H9 (cell line): ENCODE results near the gene DUOXA1. TPM values are rescaled to one million over a fixed set of nuclear protein-coding genes. Genes with fewer than 3 reads are reported as not detected.

Source experiments
- DNase-seq: peaks from one replicate; pipeline ENCODE4 v3.0.0-alpha.2; 2017
- H2AFZ ChIP-seq: one replicate; pipeline ENCODE4 v1.6.1; 2013; ENCODE audit warnings: mild to moderate bottlenecking, low read length, control low read depth, moderate library complexity
- H2AK5ac ChIP-seq: 2 replicates; pipeline ENCODE4 v1.6.1; 2013; ENCODE audit warnings: low read length, control low read depth, mixed read lengths; ENCODE audit not compliant: insufficient read length
- H2BK120ac ChIP-seq: one replicate; pipeline ENCODE4 v1.6.1; 2013; ENCODE audit warnings: low read depth, mild to moderate bottlenecking, low read length, control low read depth, inconsistent platforms; ENCODE audit not compliant: poor library complexity, severe bottlenecking
- H2BK12ac ChIP-seq: 2 replicates; pipeline ENCODE4 v1.6.1; 2013; ENCODE audit warnings: low read length, control low read depth, mixed read lengths, low read depth; ENCODE audit not compliant: insufficient read length
- H2BK15ac ChIP-seq: 2 replicates; pipeline ENCODE4 v1.6.1; 2013; ENCODE audit warnings: low read depth, low read length, control low read depth
- H2BK20ac ChIP-seq: one replicate; pipeline ENCODE4 v1.6.1; 2013; ENCODE audit warnings: low read depth, mild to moderate bottlenecking, low read length, control low read depth, inconsistent platforms; ENCODE audit not compliant: poor library complexity, severe bottlenecking
- H2BK5ac ChIP-seq: 2 replicates; pipeline ENCODE4 v1.6.1; 2013; ENCODE audit warnings: low read length, control low read depth, mixed read lengths; ENCODE audit not compliant: insufficient read length
- H3K14ac ChIP-seq: 2 replicates; pipeline ENCODE4 v1.6.1; 2013; ENCODE audit warnings: low read length, control low read depth; ENCODE audit not compliant: insufficient read depth
- H3K18ac ChIP-seq: 2 replicates; pipeline ENCODE4 v1.6.1; 2013; ENCODE audit warnings: low read depth, mild to moderate bottlenecking, mixed read lengths, low read length, control low read depth; ENCODE audit not compliant: insufficient read length
- H3K23ac ChIP-seq: 2 replicates; pipeline ENCODE4 v1.6.1; 2013; ENCODE audit warnings: low read length, control low read depth, mixed read lengths, low read depth; ENCODE audit not compliant: insufficient read length
- H3K23me2 ChIP-seq: 2 replicates; pipeline ENCODE4 v1.6.1; 2013; ENCODE audit warnings: low read depth, mild to moderate bottlenecking, mixed read lengths, low read length, control low read depth; ENCODE audit not compliant: insufficient read length, poor library complexity, severe bottlenecking
- H3K27ac ChIP-seq: 2 replicates; pipeline ENCODE4 v1.5.1; 2013; ENCODE audit warnings: low read length, control low read depth, mixed read lengths, low read depth; ENCODE audit not compliant: insufficient read length
- H3K27me3 ChIP-seq: 2 replicates; pipeline ENCODE4 v1.6.1; 2013; ENCODE audit warnings: low read length, control low read depth, inconsistent platforms; ENCODE audit not compliant: insufficient read depth
- H3K4ac ChIP-seq: 2 replicates; pipeline ENCODE4 v1.6.1; 2013; ENCODE audit warnings: low read depth, mild to moderate bottlenecking, control low read depth, inconsistent platforms, low read length, moderate library complexity
- H3K4me1 ChIP-seq: 2 replicates; pipeline ENCODE4 v1.6.1; 2013; ENCODE audit warnings: low read length, control low read depth, inconsistent platforms; ENCODE audit not compliant: insufficient read depth
- H3K4me2 ChIP-seq: 2 replicates; pipeline ENCODE4 v1.6.1; 2013; ENCODE audit warnings: low read length, control low read depth, mixed read lengths; ENCODE audit not compliant: insufficient read length, insufficient read depth
- H3K56ac ChIP-seq: 2 replicates; pipeline ENCODE4 v1.6.1; 2013; ENCODE audit warnings: low read depth, mild to moderate bottlenecking, mixed read lengths, low read length, control low read depth; ENCODE audit not compliant: insufficient read length
- H3K79me1 ChIP-seq: 2 replicates; pipeline ENCODE4 v1.6.1; 2013; ENCODE audit warnings: low read depth, mild to moderate bottlenecking, moderate library complexity, low read length, control low read depth, inconsistent platforms; ENCODE audit not compliant: insufficient read depth, poor library complexity, severe bottlenecking
- H3K79me2 ChIP-seq: 2 replicates; pipeline ENCODE4 v1.6.1; 2013; ENCODE audit warnings: low read length, control low read depth, inconsistent platforms; ENCODE audit not compliant: insufficient read depth
- H3K9ac ChIP-seq: 2 replicates; pipeline ENCODE4 v1.6.1; 2013; ENCODE audit warnings: low read length, control low read depth, mixed read lengths; ENCODE audit not compliant: insufficient read length; ENCODE audit errors: extremely low read depth
- H3K9me3 ChIP-seq: one replicate; pipeline ENCODE4 v1.6.1; 2013; ENCODE audit warnings: low read depth, low read length, inconsistent platforms; ENCODE audit not compliant: control insufficient read depth
- H3T11ph ChIP-seq: one replicate; pipeline ENCODE4 v1.6.1; 2013; ENCODE audit warnings: mild to moderate bottlenecking, low read length, control low read depth, inconsistent platforms
- H4K20me1 ChIP-seq: one replicate; pipeline ENCODE4 v1.6.1; 2013; ENCODE audit not compliant: control insufficient read depth, insufficient read length, insufficient read depth
- H4K5ac ChIP-seq: 2 replicates; pipeline ENCODE4 v1.6.1; 2013; ENCODE audit warnings: low read depth, mild to moderate bottlenecking, mixed read lengths, low read length, control low read depth; ENCODE audit not compliant: insufficient read length
- H4K8ac ChIP-seq: replicated peaks from 2 replicates; pipeline ENCODE4 v1.6.1; 2013; ENCODE audit warnings: low read length, control low read depth, mixed read lengths, low read depth; ENCODE audit not compliant: insufficient read length
- H4K91ac ChIP-seq: 2 replicates; pipeline ENCODE4 v1.6.1; 2013; ENCODE audit warnings: low read depth, mild to moderate bottlenecking, moderate library complexity, mixed read lengths, low read length, control low read depth; ENCODE audit not compliant: insufficient read length
- H3K27ac Mint-ChIP-seq, 3 experiments: 2 replicates in 2 of 3; 3 replicates in 1 of 3; pipeline ENCODE4 v1.8.0; 2020 to 2021; ENCODE audit warnings: mixed read lengths in 3 of 3, mild to moderate bottlenecking in 1 of 3, moderate library complexity in 1 of 3
- H3K27me3 Mint-ChIP-seq: 2 replicates; pipeline ENCODE4 v1.8.0; 2021; ENCODE audit warnings: low read depth, mild to moderate bottlenecking, moderate library complexity, mixed read lengths
- H3K36me3 Mint-ChIP-seq, 3 experiments: 2 replicates in 2 of 3; 3 replicates in 1 of 3; pipeline ENCODE4 v1.8.0; 2020 to 2021; ENCODE audit warnings: low read depth in 3 of 3, mixed read lengths in 3 of 3; ENCODE audit not compliant: insufficient read depth in 1 of 3
- H3K4me1 Mint-ChIP-seq, 2 experiments: 2 replicates each; pipeline ENCODE4 v1.8.0; 2020; ENCODE audit warnings: mixed read lengths in 2 of 2
- H3K4me3 Mint-ChIP-seq, 2 experiments: 2 replicates in 1 of 2; 3 replicates in 1 of 2; pipeline ENCODE4 v1.8.0; 2020 to 2021; ENCODE audit warnings: mild to moderate bottlenecking in 2 of 2, mixed read lengths in 2 of 2, moderate library complexity in 1 of 2
- H3K9me3 Mint-ChIP-seq, 2 experiments: 2 replicates in 1 of 2; 3 replicates in 1 of 2; pipeline ENCODE4 v1.8.0; 2020; ENCODE audit warnings: mild to moderate bottlenecking in 2 of 2, mixed read lengths in 2 of 2, moderate library complexity in 1 of 2
- WGBS: extraction: QIAGEN DNeasy Blood & Tissue Kit; methylation state at CpG from one replicate; pipeline ENCODE4 v1.1.7; 2013; ENCODE audit warnings: missing lambda C conversion rate, low lambda C conversion rate, mixed read lengths; ENCODE audit not compliant: insufficient read length; ENCODE audit errors: extremely low coverage; 5-methylcytosine and 5-hydroxymethylcytosine counted together
- total RNA-seq: library from RNA; stranded (reverse); gene quantifications from 2 replicates; pipeline ENCODE4 v1.2.1, GENCODE V29; 2021
- TF ChIP-seq, protein P1 (sequence below): fragments of 200-600 bp; sonication (generic); conservative IDR thresholded peaks from 3 replicates; pipeline ENCODE4 v1.8.0; 2021; ENCODE audit warnings: antibody characterized with exemption, mild to moderate bottlenecking

Gene DUOXA1
- total RNA-seq, 1 experiment from 2014 or later, result 1.2 TPM

DNA sequence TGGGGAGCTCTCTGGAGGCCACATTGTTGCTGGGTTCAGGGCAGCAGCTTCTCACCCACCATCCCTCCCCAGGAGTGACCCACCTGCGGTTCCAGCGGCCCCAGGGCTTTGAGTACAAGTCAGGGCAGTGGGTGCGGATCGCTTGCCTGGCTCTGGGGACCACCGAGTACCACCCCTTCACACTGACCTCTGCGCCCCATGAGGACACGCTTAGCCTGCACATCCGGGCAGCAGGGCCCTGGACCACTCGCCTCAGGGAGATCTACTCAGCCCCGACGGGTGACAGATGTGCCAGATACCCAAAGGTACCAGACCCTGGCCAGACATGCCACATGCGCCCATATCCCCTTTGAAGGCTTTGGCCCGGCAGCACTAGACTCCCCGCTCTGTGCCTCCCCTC, 32.0 kb upstream of the DUOXA1 start:
- TF ChIP-seq, protein P1, sequence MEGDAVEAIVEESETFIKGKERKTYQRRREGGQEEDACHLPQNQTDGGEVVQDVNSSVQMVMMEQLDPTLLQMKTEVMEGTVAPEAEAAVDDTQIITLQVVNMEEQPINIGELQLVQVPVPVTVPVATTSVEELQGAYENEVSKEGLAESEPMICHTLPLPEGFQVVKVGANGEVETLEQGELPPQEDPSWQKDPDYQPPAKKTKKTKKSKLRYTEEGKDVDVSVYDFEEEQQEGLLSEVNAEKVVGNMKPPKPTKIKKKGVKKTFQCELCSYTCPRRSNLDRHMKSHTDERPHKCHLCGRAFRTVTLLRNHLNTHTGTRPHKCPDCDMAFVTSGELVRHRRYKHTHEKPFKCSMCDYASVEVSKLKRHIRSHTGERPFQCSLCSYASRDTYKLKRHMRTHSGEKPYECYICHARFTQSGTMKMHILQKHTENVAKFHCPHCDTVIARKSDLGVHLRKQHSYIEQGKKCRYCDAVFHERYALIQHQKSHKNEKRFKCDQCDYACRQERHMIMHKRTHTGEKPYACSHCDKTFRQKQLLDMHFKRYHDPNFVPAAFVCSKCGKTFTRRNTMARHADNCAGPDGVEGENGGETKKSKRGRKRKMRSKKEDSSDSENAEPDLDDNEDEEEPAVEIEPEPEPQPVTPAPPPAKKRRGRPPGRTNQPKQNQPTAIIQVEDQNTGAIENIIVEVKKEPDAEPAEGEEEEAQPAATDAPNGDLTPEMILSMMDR, result no peak
- Histone ChIP-seq H2AFZ (no peak overlapping the region), H3K79me1 (no peaks in the 10 kb centered on the region), H3T11ph (no peak overlapping the region), H3K79me2 (no peaks in the 10 kb centered on the region), H2BK15ac (no peak overlapping the region), H3K14ac (no peak overlapping the region), H3K18ac (no peak overlapping the region), H2BK5ac (no peak overlapping the region), H3K23ac (no peak overlapping the region), H2BK12ac (no peak overlapping the region), H3K56ac (no peak overlapping the region), H3K23me2 (no peaks in the 10 kb centered on the region), H2AK5ac (no peak overlapping the region), H3K4me2 (no peak overlapping the region), H4K8ac (no peak overlapping the region), H4K5ac (no peak overlapping the region), H2BK20ac (no peak overlapping the region), H3K9me3 (no peaks in the 10 kb centered on the region), H2BK120ac (no peak overlapping the region), H3K9ac (no peak overlapping the region), H3K4me1 (peaks cover 2% of the 10 kb centered on the region; the same call in 1 of the 2 replicates), H4K91ac (no peak overlapping the region), H4K20me1 (no peaks in the 10 kb centered on the region), H3K27me3 (no peaks in the 10 kb centered on the region), H3K4ac (no peak overlapping the region), H3K27ac (no peak overlapping the region)
- Mint-ChIP-seq H3K27ac (peak overlapping the region in 1 of 3 experiments; percentile 57; a peak in 1 of 7 replicates), H3K4me3 (no peak overlapping the region), H3K36me3 (no peaks in the 10 kb centered on the region), H3K4me1 (peaks cover 26 to 39% of the 10 kb centered on the region in 2 experiments), H3K27me3 (peaks cover 15% of the 10 kb centered on the region; the same call in 1 of the 2 replicates), H3K9me3 (no peaks in the 10 kb centered on the region; a peak in 1 of 5 replicates)
- no CpG with 5 or more reads among the region's 14 CpGs for WGBS
- DNase-seq, result no peak
